OCI-LY7 (cell line): ENCODE results near the gene KIF6. TPM values are rescaled to one million over a fixed set of nuclear protein-coding genes. Genes with fewer than 3 reads are reported as not detected.
"Not testable (repeated sequence)": the region's sequence is repeated elsewhere in the genome, so short reads cannot be mapped to it uniquely, and the experiment has no call there.

ENCODE experiments used
- BruUV-seq: library from RNA; stranded (reverse); fragments of 400-500 nt; replicated peaks from 2 replicates; lab custom pipeline; 2021; lab: Mats Ljungman, UMichigan
- CTCF ChIA-PET: fragments of 300-600 bp; sonication (Branson Sonifier 250); formaldehyde crosslinking; loops from one replicate; lab custom pipeline; 2022; ENCODE audit warnings: antibody characterized with exemption; ENCODE audit not compliant: unreplicated experiment; lab: Charles Lee
- POLR2A ChIA-PET: fragments of 300-600 bp; sonication (Branson Sonifier 250); formaldehyde crosslinking; loops from one replicate; lab custom pipeline; 2022; ENCODE audit warnings: antibody characterized with exemption; lab: Charles Lee
- DNase-seq: peaks from one replicate; pipeline ENCODE4 v3.0.0-alpha.2; 2015; ENCODE audit warnings: low spot score
- H2AFZ ChIP-seq: fragments of 200-600 bp; sonication (generic), shearing (Covaris generic); 2 replicates; pipeline ENCODE4 v1.6.1; 2014; ENCODE audit warnings: mild to moderate bottlenecking, antibody characterized with exemption, low read length, moderate library complexity
- H3K27ac ChIP-seq: fragments of 200-600 bp; sonication (generic); 2 replicates; pipeline ENCODE4 v1.5.1; 2014; ENCODE audit warnings: mixed run types, low read depth, mild to moderate bottlenecking, moderate library complexity, low read length, inconsistent platforms; ENCODE audit not compliant: poor library complexity, severe bottlenecking
- H3K36me3 ChIP-seq: fragments of 200-600 bp; sonication (generic); 2 replicates; pipeline ENCODE4 v1.6.1; 2014; ENCODE audit warnings: mild to moderate bottlenecking, antibody characterized with exemption, low read length, moderate library complexity, mixed read lengths; ENCODE audit not compliant: insufficient read depth
- H3K4me1 ChIP-seq: fragments of 200-600 bp; sonication (generic); 2 replicates; pipeline ENCODE4 v1.5.1; 2014; ENCODE audit warnings: mild to moderate bottlenecking, low read length; ENCODE audit not compliant: insufficient read depth, poor library complexity, severe bottlenecking
- H3K4me2 ChIP-seq: fragments of 200-600 bp; sonication (generic); 2 replicates; pipeline ENCODE4 v1.6.1; 2014; ENCODE audit warnings: mild to moderate bottlenecking, low read length
- H3K4me3 ChIP-seq: fragments of 200-600 bp; sonication (generic); 2 replicates; pipeline ENCODE4 v1.5.1; 2014; ENCODE audit warnings: mild to moderate bottlenecking, low read depth, low read length; ENCODE audit not compliant: poor library complexity, severe bottlenecking
- H3K79me2 ChIP-seq: fragments of 200-600 bp; sonication (generic); 2 replicates; pipeline ENCODE4 v1.6.1; 2016; ENCODE audit warnings: low read depth, mild to moderate bottlenecking, low read length, moderate library complexity, mixed read lengths; ENCODE audit not compliant: insufficient read depth
- H3K9me2 ChIP-seq: fragments of 200-600 bp; sonication (generic); 2 replicates; pipeline ENCODE4 v1.6.1; 2016; ENCODE audit warnings: mild to moderate bottlenecking, low read length, mixed read lengths; ENCODE audit not compliant: insufficient read depth
- H3K9me3 ChIP-seq: fragments of 200-600 bp; sonication (generic); 2 replicates; pipeline ENCODE4 v1.6.1; 2014; ENCODE audit warnings: mild to moderate bottlenecking, mixed run types, low read length, mixed read lengths
- H4K20me1 ChIP-seq: fragments of 200-600 bp; sonication (generic); 2 replicates; pipeline ENCODE4 v1.6.1; 2014; ENCODE audit warnings: mild to moderate bottlenecking, antibody characterized with exemption, low read length, moderate library complexity, mixed read lengths; ENCODE audit not compliant: insufficient read depth
- CTCF ChIP-seq: fragments of 200-600 bp; sonication (generic); conservative IDR thresholded peaks from 2 replicates; pipeline ENCODE4 v1.5.1; 2014; ENCODE audit warnings: mild to moderate bottlenecking, antibody characterized with exemption, low read length, moderate library complexity, mixed read lengths
- EZH2phosphoT487 ChIP-seq: fragments of 200-600 bp; sonication (generic); IDR thresholded peaks from 2 replicates; pipeline ENCODE4 v1.6.1; 2018; ENCODE audit warnings: low read depth, borderline replicate concordance, mild to moderate bottlenecking, mixed run types, antibody characterized with exemption, low read length, moderate library complexity, mixed read lengths
- intact Hi-C: fragments of 100-400 bp; cut with micrococcal nuclease; formaldehyde crosslinking; loops from one replicate; pipeline ENCODE4 v1.10.0; 2022; ENCODE audit not compliant: unreplicated experiment
- total RNA-seq, 2 experiments: library from RNA; depleted of rRNA in 1 of 2; stranded (reverse); fragments of >200 nt in 1 of 2; shearing (Covaris generic) in 1 of 2; gene quantifications; 2 replicates each; pipeline ENCODE4 v1.2.3, GENCODE V29; 2014 to 2022

Gene KIF6
- total RNA-seq, 2 experiments from 2014 or later, result not detected

- Histone ChIP-seq H3K9me3 (no peaks in the 10 kb centered on the region), H3K4me2 (no peak overlapping the region), H3K79me2 (no peaks in the 10 kb centered on the region), H3K36me3 (no peaks in the 10 kb centered on the region), H4K20me1 (no peaks in the 10 kb centered on the region), H2AFZ (no peak overlapping the region), H3K9me2 (no peaks in the 10 kb centered on the region), H3K4me3 (no peak overlapping the region), H3K4me1 (no peaks in the 10 kb centered on the region), H3K27ac (no peak overlapping the region)
- no TSS peak for BruUV-seq
- CTCF ChIA-PET, result no interaction called here
- intact Hi-C loops, result no loop called here
- no peak for DNase-seq
- TF ChIP-seq EZH2phosphoT487 (no peak), CTCF (no peak)
- POLR2A ChIA-PET, result interaction anchor here (0.7 kb wide), 1 partner anchor 13 kb away, joined by 3 read pairs; no protein-coding TSS in a partner anchor
These were observed 217.7 kb downstream of the KIF6 start for GRCh38 chr6:39507331-39507998.

GRCh38 chr6:39502362-39502955, 222.7 kb downstream of the KIF6 start:
- H3K9me3 ChIP-seq, BruUV-seq, POLR2A ChIA-PET, H3K27ac ChIP-seq, H2AFZ ChIP-seq, H3K4me2 ChIP-seq, H3K4me1 ChIP-seq, intact Hi-C loops, H3K36me3 ChIP-seq, CTCF ChIA-PET, H3K79me2 ChIP-seq, H3K4me3 ChIP-seq, H3K9me2 ChIP-seq, DNase-seq, H4K20me1 ChIP-seq: not testable (repeated sequence)

GRCh38 chr6:39499053-39499452, 226.2 kb downstream of the KIF6 start:
- no peak for DNase-seq
- Histone ChIP-seq H3K9me2 (no peaks in the 10 kb centered on the region), H2AFZ (no peak overlapping the region), H3K79me2 (no peaks in the 10 kb centered on the region), H4K20me1 (no peaks in the 10 kb centered on the region), H3K27ac (no peak overlapping the region), H3K36me3 (no peaks in the 10 kb centered on the region), H3K4me2 (no peak overlapping the region), H3K4me3 (no peak overlapping the region), H3K4me1 (no peaks in the 10 kb centered on the region), H3K9me3 (no peaks in the 10 kb centered on the region)
- POLR2A ChIA-PET, result no interaction called here
- intact Hi-C loops, result no loop called here
- no TSS peak for BruUV-seq
- TF ChIP-seq EZH2phosphoT487 (no peak), CTCF (no peak)
- CTCF ChIA-PET, result no interaction called here
